IgD-negative memory B cell (primary cell): Measurements from ENCODE around the gene SFT2D1. TPM values are rescaled to one million over a fixed set of nuclear protein-coding genes. Genes with fewer than 3 reads are reported as not detected.

Source experiments
- H3K27ac Mint-ChIP-seq, 3 donors: one replicate each; pipeline ENCODE4 v1.8.0; 2020 to 2022; ENCODE audit warnings: mild to moderate bottlenecking in 3 of 3, mixed read lengths in 3 of 3, moderate library complexity in 1 of 3
- H3K27me3 Mint-ChIP-seq: one replicate; pipeline ENCODE4 v1.8.0; 2021; ENCODE audit warnings: mixed read lengths
- H3K36me3 Mint-ChIP-seq: one replicate; pipeline ENCODE4 v1.8.0; 2020; ENCODE audit warnings: mild to moderate bottlenecking, mixed read lengths
- H3K4me1 Mint-ChIP-seq, 3 donors: one replicate each; pipeline ENCODE4 v1.8.0; 2020 to 2022; ENCODE audit warnings: mixed read lengths in 3 of 3, mild to moderate bottlenecking in 1 of 3
- H3K4me3 Mint-ChIP-seq, 4 donors: one replicate each; pipeline ENCODE4 v1.8.0; 2020 to 2022; ENCODE audit warnings: mild to moderate bottlenecking in 4 of 4, mixed read lengths in 4 of 4, moderate library complexity in 3 of 4
- H3K9me3 Mint-ChIP-seq, 3 donors: one replicate each; pipeline ENCODE4 v1.8.0; 2020 to 2021; ENCODE audit warnings: mixed read lengths in 3 of 3, mild to moderate bottlenecking in 1 of 3
- polyA plus RNA-seq: library from polyadenylated mRNA; unstranded; fragments of 300-500 nt; fragmentation: Illumina TruSeq; gene quantifications from one replicate; pipeline ENCODE4 v1.2.3, GENCODE V29; 2021

Gene SFT2D1
- polyA plus RNA-seq, 1 donor from 2014 or later, result 64.2 TPM

DNA sequence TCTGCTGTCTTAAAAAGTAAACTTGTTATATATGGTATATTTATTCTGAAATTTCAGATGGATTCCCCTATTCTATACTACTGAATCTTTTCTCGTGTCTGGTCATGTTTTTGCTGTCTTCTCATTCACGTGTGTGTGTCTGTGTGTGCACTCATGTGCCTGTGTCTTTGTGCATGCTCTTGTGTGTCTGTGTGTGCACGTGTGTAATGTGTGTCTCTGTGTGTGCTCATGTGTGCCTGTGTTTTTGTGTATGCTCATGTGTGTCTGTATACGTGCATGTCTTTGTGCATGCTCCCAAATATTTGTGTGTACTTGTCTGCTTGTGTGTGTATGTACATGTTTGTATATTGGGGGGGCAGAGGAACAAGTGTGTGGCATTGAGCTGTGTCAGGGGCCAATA lies 68.2 kb downstream of the SFT2D1 start:
- Mint-ChIP-seq H3K36me3 (peaks cover 1% of the 10 kb centered on the region), H3K9me3 (no peaks in the 10 kb centered on the region), H3K4me1 (peaks cover 2 to 10% (median 10%) of the 10 kb centered on the region in 3 donors), H3K27ac (no peak overlapping the region), H3K4me3 (no peak overlapping the region), H3K27me3 (peaks cover 12% of the 10 kb centered on the region)

DNA sequence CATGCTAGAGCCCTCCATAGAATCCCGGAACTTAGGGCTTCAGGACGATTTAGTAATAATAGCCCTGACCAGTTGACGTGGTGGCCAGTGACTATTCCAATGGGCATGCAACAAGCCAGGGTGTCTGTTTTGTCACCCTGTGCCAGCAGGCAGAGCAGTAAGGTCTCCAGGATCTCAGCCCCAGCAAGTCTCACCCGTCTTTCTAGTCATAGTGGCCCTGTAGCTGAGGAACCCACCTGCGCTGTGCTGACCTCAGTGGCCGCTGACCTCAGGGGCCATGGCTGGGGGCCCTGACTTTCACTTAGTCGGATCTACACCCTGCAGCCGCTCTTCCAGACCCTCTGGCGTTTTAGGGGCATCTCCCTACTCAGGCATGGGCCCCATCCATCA lies 71.0 kb downstream of the SFT2D1 start:
- no peak overlapping the region for H3K4me3 Mint-ChIP-seq
- H3K9me3 Mint-ChIP-seq, result no peaks in the 10 kb centered on the region
- peaks cover 10% of the 10 kb centered on the region for H3K27me3 Mint-ChIP-seq
- H3K27ac Mint-ChIP-seq, result no peak overlapping the region
- peaks cover 0 to 6% (median 4%) of the 10 kb centered on the region in 3 donors for H3K4me1 Mint-ChIP-seq
- H3K36me3 Mint-ChIP-seq, result peaks cover 2% of the 10 kb centered on the region

GRCh38 chr6:166270706-166271375 lies 71.5 kb downstream of the SFT2D1 start:
- H3K4me3 Mint-ChIP-seq, result no peak overlapping the region
- H3K4me1 Mint-ChIP-seq, result peaks cover 0 to 4% (median 4%) of the 10 kb centered on the region in 3 donors
- peaks cover 10% of the 10 kb centered on the region for H3K27me3 Mint-ChIP-seq
- no peak overlapping the region for H3K27ac Mint-ChIP-seq
- no peaks in the 10 kb centered on the region for H3K9me3 Mint-ChIP-seq
- peaks cover 2% of the 10 kb centered on the region for H3K36me3 Mint-ChIP-seq

Other genes starting within 250 kb of the SFT2D1 start
- not detected for gene TBXT, start 174.7 kb downstream of the SFT2D1 start, polyA plus RNA-seq
- gene PRR18, start 34.2 kb downstream of the SFT2D1 start, polyA plus RNA-seq, result not detected
- gene MPC1, start 40.4 kb upstream of the SFT2D1 start, polyA plus RNA-seq, result 38.6 TPM
- gene RAMACL, start 244.1 kb upstream of the SFT2D1 start, polyA plus RNA-seq, result 0.15 TPM